A673 (cell line): ENCODE measurements around the gene MOGAT2. TPM values are rescaled to one million over a fixed set of nuclear protein-coding genes. Genes with fewer than 3 reads are reported as not detected.

Source experiments
- BruUV-seq: library from RNA; stranded (reverse); fragments of 400-500 nt; replicated peaks from 2 replicates; lab custom pipeline; 2021; lab: Mats Ljungman, UMichigan
- CTCF ChIA-PET: fragments of 300-600 bp; sonication (Branson Sonifier 250); formaldehyde crosslinking; loops from one replicate; lab custom pipeline; 2022; ENCODE audit warnings: antibody characterized with exemption; lab: Charles Lee
- POLR2A ChIA-PET: fragments of 300-600 bp; sonication (Branson Sonifier 250); formaldehyde crosslinking; loops from one replicate; lab custom pipeline; 2022; ENCODE audit warnings: antibody characterized with exemption; ENCODE audit not compliant: low non-redundant PET; lab: Charles Lee
- DNase-seq: peaks from one replicate; pipeline ENCODE4 v3.0.0-alpha.2; 2015; ENCODE audit warnings: low spot score
- H3K27ac ChIP-seq: fragments of 200-600 bp; sonication (generic); 2 replicates; pipeline ENCODE4 v1.5.1; 2016; ENCODE audit warnings: mixed run types, low read depth, mild to moderate bottlenecking, mixed read lengths, antibody characterized with exemption, low read length; ENCODE audit not compliant: poor library complexity, severe bottlenecking
- H3K27me3 ChIP-seq: fragments of 200-600 bp; sonication (generic); replicated peaks from 2 replicates; pipeline ENCODE4 v1.6.1; 2017; ENCODE audit warnings: mixed run types, low read depth, mild to moderate bottlenecking, mixed read lengths, antibody characterized with exemption, low read length; ENCODE audit not compliant: insufficient read depth, poor library complexity
- H3K36me3 ChIP-seq: fragments of 200-600 bp; sonication (generic); 2 replicates; pipeline ENCODE4 v1.6.1; 2016; ENCODE audit warnings: mixed run types, mild to moderate bottlenecking, mixed read lengths, antibody characterized with exemption, low read length; ENCODE audit not compliant: insufficient read depth, poor library complexity, severe bottlenecking
- H3K4me1 ChIP-seq: fragments of 200-600 bp; sonication (generic); 2 replicates; pipeline ENCODE4 v1.6.1; 2017; ENCODE audit warnings: mixed run types, mild to moderate bottlenecking, mixed read lengths, antibody characterized with exemption, low read length; ENCODE audit not compliant: insufficient read depth, poor library complexity, severe bottlenecking
- H3K4me3 ChIP-seq: fragments of 200-600 bp; sonication (generic); 2 replicates; pipeline ENCODE4 v1.5.1; 2016; ENCODE audit warnings: low read depth, mixed run types, mild to moderate bottlenecking, mixed read lengths, low read length; ENCODE audit not compliant: poor library complexity, severe bottlenecking
- H3K9me3 ChIP-seq: fragments of 200-600 bp; sonication (generic); 2 replicates; pipeline ENCODE4 v1.6.1; 2016; ENCODE audit warnings: mixed run types, low read depth, mild to moderate bottlenecking, mixed read lengths, antibody characterized with exemption, low read length; ENCODE audit not compliant: poor library complexity, severe bottlenecking
- EZH2 ChIP-seq: fragments of 200-600 bp; sonication (generic); IDR thresholded peaks from 2 replicates; pipeline ENCODE4 v1.6.1; 2017; ENCODE audit warnings: borderline replicate concordance, low read depth, mild to moderate bottlenecking, mixed read lengths, antibody characterized with exemption, low read length; ENCODE audit not compliant: poor library complexity, severe bottlenecking
- intact Hi-C: fragments of 100-400 bp; cut with micrococcal nuclease; formaldehyde crosslinking; loops from one replicate; pipeline ENCODE4 v1.10.0; 2022; ENCODE audit not compliant: unreplicated experiment
- total RNA-seq: library from RNA; stranded (reverse); gene quantifications from 2 replicates; pipeline ENCODE4 v1.2.3, GENCODE V29; 2021
- TF ChIP-seq, protein P1 (sequence below): fragments of 300-800, 200-600 bp; sonication (generic); conservative IDR thresholded peaks from 2 replicates; pipeline ENCODE4 v1.5.1; 2017; ENCODE audit warnings: low read depth, mild to moderate bottlenecking, antibody characterized with exemption, low read length, moderate library complexity, mixed read lengths

Gene MOGAT2
- total RNA-seq, 1 experiment from 2014 or later, result not detected

DNA sequence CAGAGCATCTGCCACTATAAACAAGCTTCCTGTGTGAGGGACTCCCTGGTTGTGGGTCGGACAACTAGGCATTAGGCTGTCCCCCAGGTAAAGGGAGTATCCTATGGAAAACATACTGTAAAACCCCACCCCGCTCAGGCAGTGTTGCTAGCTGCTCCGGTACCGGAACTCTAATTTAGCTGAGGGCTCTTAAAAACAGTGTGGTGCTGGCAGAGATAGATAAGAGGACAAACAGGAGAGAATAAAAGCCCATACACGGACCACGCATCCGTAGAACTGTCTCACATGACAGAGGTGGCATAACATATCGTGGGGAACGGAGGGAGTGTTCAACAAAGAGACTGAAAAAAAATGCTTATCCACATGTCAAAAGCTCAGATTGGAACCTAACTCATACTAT lies 3.4 kb upstream of the MOGAT2 start:
- TF ChIP-seq, protein P1, sequence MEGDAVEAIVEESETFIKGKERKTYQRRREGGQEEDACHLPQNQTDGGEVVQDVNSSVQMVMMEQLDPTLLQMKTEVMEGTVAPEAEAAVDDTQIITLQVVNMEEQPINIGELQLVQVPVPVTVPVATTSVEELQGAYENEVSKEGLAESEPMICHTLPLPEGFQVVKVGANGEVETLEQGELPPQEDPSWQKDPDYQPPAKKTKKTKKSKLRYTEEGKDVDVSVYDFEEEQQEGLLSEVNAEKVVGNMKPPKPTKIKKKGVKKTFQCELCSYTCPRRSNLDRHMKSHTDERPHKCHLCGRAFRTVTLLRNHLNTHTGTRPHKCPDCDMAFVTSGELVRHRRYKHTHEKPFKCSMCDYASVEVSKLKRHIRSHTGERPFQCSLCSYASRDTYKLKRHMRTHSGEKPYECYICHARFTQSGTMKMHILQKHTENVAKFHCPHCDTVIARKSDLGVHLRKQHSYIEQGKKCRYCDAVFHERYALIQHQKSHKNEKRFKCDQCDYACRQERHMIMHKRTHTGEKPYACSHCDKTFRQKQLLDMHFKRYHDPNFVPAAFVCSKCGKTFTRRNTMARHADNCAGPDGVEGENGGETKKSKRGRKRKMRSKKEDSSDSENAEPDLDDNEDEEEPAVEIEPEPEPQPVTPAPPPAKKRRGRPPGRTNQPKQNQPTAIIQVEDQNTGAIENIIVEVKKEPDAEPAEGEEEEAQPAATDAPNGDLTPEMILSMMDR, result no peak
- no peak for TF ChIP-seq EZH2
- Histone ChIP-seq H3K9me3 (no peaks in the 10 kb centered on the region), H3K27ac (no peak overlapping the region), H3K4me1 (no peaks in the 10 kb centered on the region), H3K36me3 (no peaks in the 10 kb centered on the region), H3K4me3 (no peak overlapping the region), H3K27me3 (no peaks in the 10 kb centered on the region)
- ChIA-PET CTCF (interaction anchor here (0.8 kb wide), 1 partner anchor 8 kb away, joined by 3 read pairs; no protein-coding TSS in a partner anchor), POLR2A (no interaction called here)
- intact Hi-C loops, result no loop called here
- DNase-seq, result no peak
- no TSS peak for BruUV-seq

DNA sequence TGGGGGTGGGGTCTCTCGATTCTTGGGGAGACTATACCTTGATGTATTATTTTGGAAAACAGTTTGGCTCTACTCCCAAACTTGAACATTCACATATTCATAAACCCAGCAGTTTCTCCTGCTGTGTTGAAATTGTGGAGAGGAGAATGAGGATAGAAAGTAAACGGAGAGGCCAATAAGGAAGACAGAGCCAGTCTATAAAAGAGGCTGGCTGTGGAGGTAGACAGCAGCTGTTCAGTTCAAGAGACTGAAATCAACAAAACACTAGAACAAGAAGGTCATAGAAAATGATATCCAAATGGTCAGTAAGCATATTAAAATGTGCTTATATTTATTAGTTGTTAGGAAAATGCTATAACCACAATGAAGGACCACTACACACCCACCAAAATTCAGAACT lies 1.9 kb upstream of the MOGAT2 start:
- POLR2A ChIA-PET, result no interaction called here
- Histone ChIP-seq H3K4me1 (no peaks in the 10 kb centered on the region), H3K4me3 (no peak overlapping the region), H3K36me3 (no peaks in the 10 kb centered on the region), H3K27me3 (no peaks in the 10 kb centered on the region), H3K9me3 (no peaks in the 10 kb centered on the region), H3K27ac (no peak overlapping the region)
- TF ChIP-seq EZH2, result no peak
- TF ChIP-seq, protein P1, result no peak
- intact Hi-C loops, result no loop called here
- no peak for DNase-seq
- CTCF ChIA-PET, result no interaction called here
- BruUV-seq, result no TSS peak

DNA sequence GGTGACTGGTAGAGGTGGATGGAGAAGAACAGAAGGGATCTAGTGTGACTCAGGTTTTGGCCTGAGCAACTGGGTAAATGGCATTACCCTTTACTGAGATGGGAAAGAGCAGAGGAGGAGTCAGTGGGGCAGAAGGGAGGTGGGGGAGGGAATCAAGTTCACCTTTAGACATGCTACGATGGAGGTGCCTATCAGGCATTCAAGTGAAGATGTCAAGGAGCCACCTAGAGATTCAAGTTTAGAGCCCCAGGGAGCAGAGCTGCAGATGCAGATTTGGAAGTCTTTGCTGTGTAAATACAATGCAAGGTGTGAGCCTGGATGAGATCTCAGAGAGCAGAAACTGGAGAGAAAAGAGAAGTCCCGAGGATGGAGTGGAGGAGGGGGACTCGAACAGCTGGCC lies 979 bp upstream of the MOGAT2 start:
- intact Hi-C loops, result no loop called here
- POLR2A ChIA-PET, result no interaction called here
- H3K27me3 ChIP-seq, result no peaks in the 10 kb centered on the region
- H3K36me3 ChIP-seq, result no peaks in the 10 kb centered on the region
- no peaks in the 10 kb centered on the region for H3K9me3 ChIP-seq
- no peak overlapping the region for H3K27ac ChIP-seq
- no TSS peak for BruUV-seq
- no peak for TF ChIP-seq EZH2
- TF ChIP-seq, protein P1, result no peak
- no peak overlapping the region for H3K4me3 ChIP-seq
- H3K4me1 ChIP-seq, result no peaks in the 10 kb centered on the region
- DNase-seq, result no peak
- CTCF ChIA-PET, result no interaction called here
